ENCODE measurements around the gene FCGBP. TPM values are rescaled to one million over a fixed set of nuclear protein-coding genes. Genes with fewer than 3 reads are reported as not detected.
"Not testable (repeated sequence)": the region's sequence is repeated elsewhere in the genome, so short reads cannot be mapped to it uniquely, and the experiment has no call there.

FCGBP gene
- total and polyA plus RNA-seq, 2 of the 4 experiments (the other 2 are of a cell fraction): under 0.01 to 0.03 TPM

DNA sequence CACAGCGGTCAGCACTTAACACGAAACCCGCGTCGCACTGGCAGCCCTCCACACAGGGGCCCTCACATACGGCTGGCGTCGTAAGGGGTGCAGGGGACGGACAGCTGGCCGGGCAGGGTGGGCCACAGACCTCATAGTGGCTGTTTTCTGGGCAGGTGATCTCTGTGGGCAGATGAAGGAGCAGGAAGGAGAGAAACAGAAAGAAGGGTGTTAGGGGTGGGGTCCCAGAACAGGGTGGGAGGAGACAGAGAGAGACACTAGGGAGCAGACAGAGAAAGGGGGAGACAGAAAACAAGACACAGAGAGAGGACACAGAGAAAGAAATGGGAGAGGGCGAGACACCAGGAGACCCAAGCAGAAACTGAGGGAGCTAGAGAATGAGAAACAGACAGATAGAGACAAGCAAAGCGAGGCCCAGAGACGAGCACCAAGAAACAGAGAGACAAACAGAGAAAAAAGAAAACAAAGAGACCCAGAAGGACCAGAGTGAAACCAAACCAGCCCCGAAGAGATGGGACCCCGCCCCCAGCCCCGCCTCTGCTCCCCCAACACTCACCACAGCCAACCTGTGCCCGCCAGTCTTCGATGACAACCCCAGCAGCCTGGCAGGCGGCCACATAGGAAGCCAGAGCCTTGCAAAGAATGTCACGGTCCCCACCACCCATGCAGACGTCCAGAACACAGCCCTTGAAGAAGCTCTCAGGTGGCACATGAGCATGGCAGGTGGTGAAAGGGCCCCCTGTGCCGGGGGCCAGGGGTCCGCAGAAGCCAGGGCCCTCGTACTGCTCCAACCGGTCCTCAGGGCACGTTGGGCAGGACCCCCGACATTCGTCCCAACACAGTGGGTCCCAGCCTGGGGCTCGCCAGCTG lies 40.8 kb downstream of the FCGBP start:
- H2BK20ac ChIP-seq (ENCODE audit: low read depth, low read length); H4K91ac ChIP-seq (ENCODE audit: insufficient read depth, low read depth, low read length); dilution Hi-C loops (cut with HindIII; ENCODE audit: low sequenced_read_pairs, unreplicated experiment); H3K23ac ChIP-seq (ENCODE audit: low read depth, low read length); H4K20me1 ChIP-seq (ENCODE audit: insufficient read depth, low read length); H3K4me1 ChIP-seq (ENCODE audit: control insufficient read depth, insufficient read depth, low read length); H3K4me3 ChIP-seq (ENCODE audit: insufficient read depth, low read depth, low read length); CTCF ChIA-PET; H3K14ac ChIP-seq (replicated peaks; ENCODE audit: low read depth, low read length); in situ Hi-C loops (cut with MboI; ENCODE audit: low sequenced_read_pairs); H3K79me1 ChIP-seq (ENCODE audit: low read depth in 1 of 2, low read length in 2 of 2); H3K9ac ChIP-seq (ENCODE audit: low read depth, low read length); H2BK5ac ChIP-seq (ENCODE audit: low read depth, low read length, poor library complexity, severe bottlenecking); ATAC-seq (ENCODE audit: low read depth); H3K18ac ChIP-seq (ENCODE audit: low read depth, low read length); H2AFZ ChIP-seq (replicated peaks; ENCODE audit: low read length, poor library complexity); intact Hi-C loops (cut with micrococcal nuclease); H3K27ac ChIP-seq (ENCODE audit: insufficient read depth, low read length); H4K5ac ChIP-seq (ENCODE audit: low read depth, low read length); H3K4ac ChIP-seq (ENCODE audit: low read depth, low read length); DNase-seq; H2BK15ac ChIP-seq (ENCODE audit: low read depth, low read length); H2AK5ac ChIP-seq (ENCODE audit: low read depth, low read length); BruUV-seq (replicated peaks); H3K56ac ChIP-seq (ENCODE audit: extremely low read depth, insufficient read depth, low read length); H3K9me3 ChIP-seq (ENCODE audit: control insufficient read depth, insufficient read depth, low read length); H2BK120ac ChIP-seq (ENCODE audit: low read depth, low read length); H3K36me3 ChIP-seq (ENCODE audit: control insufficient read depth, insufficient read depth, low read length); H4K8ac ChIP-seq (ENCODE audit: low read depth in 2 of 2, low read length in 2 of 2); H2AK9ac ChIP-seq (replicated peaks; ENCODE audit: low read depth, low read length, poor library complexity); H3K27me3 ChIP-seq (ENCODE audit: control insufficient read depth, insufficient read depth, low read length); H3K4me2 ChIP-seq (ENCODE audit: low read depth, low read length); H3K9me1 ChIP-seq (ENCODE audit: insufficient read depth, low read length): not testable (repeated sequence)
- WGBS, 2 experiments (ENCODE audit: extremely low coverage in 2 of 2, insufficient read length in 1 of 2): 90% methylated on average over 2 of the region's 29 CpGs; no CpG with 5 or more reads in 1 of the 2 experiments
- POLR2A ChIA-PET (ENCODE audit: unreplicated experiment): interaction anchor here (0.6 kb wide), 1 partner anchor 19 kb away, joined by 4 read pairs; no protein-coding TSS in a partner anchor

DNA sequence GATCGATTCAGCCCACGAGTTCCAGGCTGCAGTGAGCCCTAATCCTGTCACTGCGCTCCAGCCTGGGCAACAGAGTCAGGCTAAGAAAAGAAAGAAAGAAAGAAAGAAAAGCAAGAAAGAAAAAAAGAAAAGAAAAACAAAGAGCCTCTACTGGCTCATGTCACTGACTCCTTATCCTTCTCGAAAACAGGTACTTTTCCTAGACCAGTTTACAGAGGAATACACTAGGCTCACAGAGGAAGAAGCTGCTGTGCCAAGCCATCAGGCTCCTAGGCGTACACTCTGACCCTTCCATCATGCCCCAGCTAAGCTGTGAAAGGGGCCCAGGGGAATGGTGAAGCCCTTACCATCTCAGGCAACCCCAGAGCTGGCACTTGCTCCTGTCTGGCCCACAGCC lies 41.9 kb downstream of the FCGBP start:
- H2BK20ac ChIP-seq (ENCODE audit: low read depth, low read length); H3K36me3 ChIP-seq (ENCODE audit: control insufficient read depth, insufficient read depth, low read length); DNase-seq; H3K79me1 ChIP-seq (ENCODE audit: low read depth in 1 of 2, low read length in 2 of 2); H3K9me3 ChIP-seq (ENCODE audit: control insufficient read depth, insufficient read depth, low read length); CTCF ChIA-PET; H3K27ac ChIP-seq (ENCODE audit: insufficient read depth, low read length); H2BK120ac ChIP-seq (ENCODE audit: low read depth, low read length); H3K4ac ChIP-seq (ENCODE audit: low read depth, low read length); BruUV-seq (replicated peaks); H4K8ac ChIP-seq (ENCODE audit: low read depth in 2 of 2, low read length in 2 of 2); H3K14ac ChIP-seq (replicated peaks; ENCODE audit: low read depth, low read length); H3K18ac ChIP-seq (ENCODE audit: low read depth, low read length); H2AFZ ChIP-seq (replicated peaks; ENCODE audit: low read length, poor library complexity); H3K27me3 ChIP-seq (ENCODE audit: control insufficient read depth, insufficient read depth, low read length); dilution Hi-C loops (cut with HindIII; ENCODE audit: low sequenced_read_pairs, unreplicated experiment); H3K23ac ChIP-seq (ENCODE audit: low read depth, low read length); H4K91ac ChIP-seq (ENCODE audit: insufficient read depth, low read depth, low read length); H3K4me3 ChIP-seq (ENCODE audit: insufficient read depth, low read depth, low read length); H4K20me1 ChIP-seq (ENCODE audit: insufficient read depth, low read length); POLR2A ChIA-PET (ENCODE audit: unreplicated experiment); H3K9me1 ChIP-seq (ENCODE audit: insufficient read depth, low read length); H2BK5ac ChIP-seq (ENCODE audit: low read depth, low read length, poor library complexity, severe bottlenecking); H3K4me2 ChIP-seq (ENCODE audit: low read depth, low read length); H2AK5ac ChIP-seq (ENCODE audit: low read depth, low read length); ATAC-seq (ENCODE audit: low read depth); H3K4me1 ChIP-seq (ENCODE audit: control insufficient read depth, insufficient read depth, low read length); H2AK9ac ChIP-seq (replicated peaks; ENCODE audit: low read depth, low read length, poor library complexity); intact Hi-C loops (cut with micrococcal nuclease); H2BK15ac ChIP-seq (ENCODE audit: low read depth, low read length); H3K56ac ChIP-seq (ENCODE audit: extremely low read depth, insufficient read depth, low read length); H4K5ac ChIP-seq (ENCODE audit: low read depth, low read length); H3K9ac ChIP-seq (ENCODE audit: low read depth, low read length); in situ Hi-C loops (cut with MboI; ENCODE audit: low sequenced_read_pairs): not testable (repeated sequence)
- whole genome bisulfite sequencing, 2 experiments (ENCODE audit: extremely low coverage in 2 of 2, insufficient read length in 1 of 2): 44% methylated on average over 4 of the region's 5 CpGs; no CpG with 5 or more reads in 1 of the 2 experiments

All from IMR-90 (cell line).